Gastrocnemius medialis (tissue), 4 donors: Measurements from ENCODE around the gene MDK.

Experiments
- CTCF ChIP-seq, 5 experiments: fragments of 450-650 bp in 3 of 5; fragments of 200-600 bp in 2 of 5; sonication (generic) in 2 of 5; IDR thresholded peaks in 4 of 5; conservative IDR thresholded peaks in 1 of 5; 1 replicate in 4 of 5; 2 replicates in 1 of 5; pipeline ENCODE4 v1.5.1; 2016 to 2019; ENCODE audit warnings: antibody characterized with exemption in 5 of 5, mild to moderate bottlenecking in 3 of 5, moderate library complexity in 3 of 5
- POLR2A ChIP-seq, 2 donors: fragments of 450-650 bp; IDR thresholded peaks; one replicate each; pipeline ENCODE4 v1.6.1; 2017; ENCODE audit warnings: antibody characterized with exemption in 2 of 2, mild to moderate bottlenecking in 2 of 2, moderate library complexity in 2 of 2

GRCh38 chr11:46338636-46338987 is 42.9 kb upstream of the MDK start:
- no peak for TF ChIP-seq CTCF (IDR thresholded peaks at IDR 0.05 in 4 of 5, conservative IDR thresholded peaks at IDR 0.05 in 1 of 5)
- TF ChIP-seq POLR2A (IDR thresholded peaks at IDR 0.05), result no peak
